HG03558 (cell line): ENCODE results near the gene CDKN3.

ENCODE experiments used
- ATAC-seq: cut with Tn5 transposase; IDR thresholded peaks from one replicate; pipeline ENCODE4 v1.9.1; 2021; ENCODE audit warnings: moderate number of reproducible peaks; ENCODE audit not compliant: unreplicated experiment; ENCODE audit errors: extremely low read depth

The CDKN3 gene

GRCh38 chr14:54396493-54397335, at the start of gene CDKN3:
Gene CDKN3, plus strand, starts transcription at chr14:54397007. Its CDS starts 62 bp downstream, at chr14:54397069.
- peak; percentile 94 for ATAC-seq

GRCh38 chr14:54347044-54347443, 49.8 kb upstream of the CDKN3 start:
- no peak for ATAC-seq

GRCh38 chr14:54348001-54348611, 48.7 kb upstream of the CDKN3 start:
- ATAC-seq = no peak

- no peak for ATAC-seq
Measured at GRCh38 chr14:54348923-54349620, 47.7 kb upstream of the CDKN3 start.

GRCh38 chr14:54349713-54350112, 47.1 kb upstream of the CDKN3 start:
- no peak for ATAC-seq

GRCh38 chr14:54350203-54350602, 46.6 kb upstream of the CDKN3 start:
- ATAC-seq = no peak

- ATAC-seq = no peak
Measured at GRCh38 chr14:54353266-54353665, 43.5 kb upstream of the CDKN3 start.

- no peak for ATAC-seq
Measured at GRCh38 chr14:54353694-54354093, 43.1 kb upstream of the CDKN3 start.

- no peak for ATAC-seq
Measured at GRCh38 chr14:54354096-54354495, 42.7 kb upstream of the CDKN3 start.

GRCh38 chr14:54354968-54355641, 41.7 kb upstream of the CDKN3 start:
- no peak for ATAC-seq

- no peak for ATAC-seq
Measured at GRCh38 chr14:54355698-54356097, 41.1 kb upstream of the CDKN3 start.

GRCh38 chr14:54356172-54356571, 40.6 kb upstream of the CDKN3 start:
- ATAC-seq = no peak

GRCh38 chr14:54360667-54361066, 36.1 kb upstream of the CDKN3 start:
- ATAC-seq = no peak

- ATAC-seq = no peak
Measured at GRCh38 chr14:54362089-54362504, 34.7 kb upstream of the CDKN3 start.

- no peak for ATAC-seq
Measured at GRCh38 chr14:54362759-54363437, 33.9 kb upstream of the CDKN3 start.

- ATAC-seq = no peak
Measured at GRCh38 chr14:54364555-54365415, 32.0 kb upstream of the CDKN3 start.

GRCh38 chr14:54366736-54367735, 29.8 kb upstream of the CDKN3 start:
- no peak for ATAC-seq

GRCh38 chr14:54368291-54368690, 28.5 kb upstream of the CDKN3 start:
- ATAC-seq = no peak
